Renal cortex interstitium (tissue), 11 donors: ENCODE results near the gene ZNF521. TPM values are rescaled to one million over a fixed set of nuclear protein-coding genes. Genes with fewer than 3 reads are reported as not detected.

ENCODE experiments used
- DNase-seq, 11 donors: peaks; one replicate each; pipeline ENCODE4 v3.0.0-alpha.2; 2013; ENCODE audit warnings: low read depth in 9 of 11, low spot score in 4 of 11; ENCODE audit errors: extremely low read depth in 1 of 11
- polyA plus RNA-seq, 3 donors: library from polyadenylated mRNA; unstranded; fragments of 120-200 nt; gene quantifications; one replicate each; pipeline ENCODE4 v1.2.1, GENCODE V29; 2013; ENCODE audit not compliant: insufficient read length in 3 of 3

The ZNF521 gene
- polyA plus RNA-seq, 3 donors = 35.1 to 44.2 (median 39.0) TPM

GRCh38 chr18:25307192-25307591, 44.8 kb downstream of the ZNF521 start:
- DNase-seq = no peak

- DNase-seq = no peak
Measured at GRCh38 chr18:25306671-25307070, 45.3 kb downstream of the ZNF521 start.

- no peak for DNase-seq
Measured at GRCh38 chr18:25305584-25305983, 46.4 kb downstream of the ZNF521 start.

- no peak for DNase-seq
Measured at GRCh38 chr18:25300492-25300891, 51.5 kb downstream of the ZNF521 start.

GRCh38 chr18:25299426-25300300, 52.3 kb downstream of the ZNF521 start:
- DNase-seq = no peak

GRCh38 chr18:25298853-25299274, 53.1 kb downstream of the ZNF521 start:
- DNase-seq = no peak

- DNase-seq = no peak
Measured at GRCh38 chr18:25295624-25296138, 56.3 kb downstream of the ZNF521 start.

GRCh38 chr18:25291150-25291549, 60.8 kb downstream of the ZNF521 start:
- DNase-seq = no peak

- DNase-seq = peak in 1 of 11 donors; percentile 36
Measured at GRCh38 chr18:25289001-25289631, 62.9 kb downstream of the ZNF521 start.

- no peak for DNase-seq
Measured at GRCh38 chr18:25288340-25288938, 63.5 kb downstream of the ZNF521 start.

- DNase-seq = no peak
Measured at GRCh38 chr18:25287106-25287505, 64.9 kb downstream of the ZNF521 start.

- DNase-seq = no peak
Measured at GRCh38 chr18:25284861-25285550, 67.0 kb downstream of the ZNF521 start.

GRCh38 chr18:25284281-25284680, 67.7 kb downstream of the ZNF521 start:
- no peak for DNase-seq

GRCh38 chr18:25283781-25284180, 68.2 kb downstream of the ZNF521 start:
- no peak for DNase-seq

- DNase-seq = no peak
Measured at GRCh38 chr18:25282896-25283703, 68.9 kb downstream of the ZNF521 start.

GRCh38 chr18:25282282-25282681, 69.7 kb downstream of the ZNF521 start:
- DNase-seq = no peak

GRCh38 chr18:25281556-25281955, 70.4 kb downstream of the ZNF521 start:
- no peak for DNase-seq

- no peak for DNase-seq
Measured at GRCh38 chr18:25279961-25280360, 72.0 kb downstream of the ZNF521 start.

- DNase-seq = no peak
Measured at GRCh38 chr18:25279556-25279955, 72.4 kb downstream of the ZNF521 start.
